Lung (tissue), 12 donors: Measurements from ENCODE around the gene RAP1GAP2. TPM values are rescaled to one million over a fixed set of nuclear protein-coding genes. Genes with fewer than 3 reads are reported as not detected.

ENCODE experiments used
- ATAC-seq: fragments of 200-7000 bp; cut with Tn5 transposase; one replicate; pipeline ENCODE4 v1.9.1; 2020; ENCODE audit warnings: moderate number of reproducible peaks; ENCODE audit not compliant: insufficient read depth, low FRiP score
- DNase-seq, 3 donors: peaks; one replicate each; pipeline ENCODE4 v3.0.0-alpha.2; 2013 to 2017
- H3K27ac ChIP-seq, 2 donors: one replicate each; pipeline ENCODE4 v1.5.1; 2013; ENCODE audit warnings: mild to moderate bottlenecking in 2 of 2, moderate library complexity in 2 of 2, control low read depth in 1 of 2, inconsistent platforms in 1 of 2, low read depth in 1 of 2, low read length in 1 of 2
- H3K27me3 ChIP-seq, 3 donors: one replicate each; pipeline ENCODE4 v1.5.1; 2013; ENCODE audit warnings: low read length in 2 of 3; ENCODE audit not compliant: control insufficient read depth in 3 of 3, insufficient read depth in 3 of 3
- H3K36me3 ChIP-seq, 4 donors: one replicate each; pipeline ENCODE4 v1.5.1; 2013; ENCODE audit warnings: low read length in 4 of 4, mild to moderate bottlenecking in 1 of 4, moderate library complexity in 1 of 4; ENCODE audit not compliant: control insufficient read depth in 4 of 4, insufficient read depth in 4 of 4
- H3K4me1 ChIP-seq, 5 donors: one replicate each; pipeline ENCODE4 v1.5.1; 2013; ENCODE audit warnings: low read length in 5 of 5, mild to moderate bottlenecking in 2 of 5, moderate library complexity in 1 of 5; ENCODE audit not compliant: control insufficient read depth in 5 of 5, insufficient read depth in 5 of 5
- H3K4me3 ChIP-seq: one replicate; pipeline ENCODE4 v1.5.1; 2013; ENCODE audit warnings: mild to moderate bottlenecking, control low read depth, moderate library complexity
- H3K9ac ChIP-seq, 2 donors: one replicate each; pipeline ENCODE4 v1.5.1; 2013; ENCODE audit warnings: low read length in 2 of 2, control low read depth in 1 of 2; ENCODE audit not compliant: insufficient read depth in 1 of 2
- H3K9me3 ChIP-seq, 4 donors: one replicate each; pipeline ENCODE4 v1.5.1; 2013; ENCODE audit warnings: low read length in 3 of 4, mild to moderate bottlenecking in 1 of 4, moderate library complexity in 1 of 4; ENCODE audit not compliant: control insufficient read depth in 4 of 4, insufficient read depth in 3 of 4
- CTCF ChIP-seq: IDR thresholded peaks from 2 replicates; pipeline ENCODE4 v1.5.1; 2012; ENCODE audit warnings: mild to moderate bottlenecking; ENCODE audit errors: control extremely low read depth, extremely low read depth
- WGBS, 2 donors: extraction: QIAGEN DNeasy Blood & Tissue Kit; methylation state at CpG; one replicate each; pipeline ENCODE4 v1.1.7; 2013; 5-methylcytosine and 5-hydroxymethylcytosine counted together
- polyA plus RNA-seq, 2 donors: library from polyadenylated mRNA; stranded (reverse); fragments of 200-250 nt; gene quantifications; one replicate each; pipeline ENCODE4 v1.2.1, GENCODE V29; 2013
- total RNA-seq, 2 donors: library from RNA; depleted of rRNA in 1 of 2; stranded (reverse); fragments of >200 nt in 1 of 2; gene quantifications; one replicate each; pipeline ENCODE4 v1.2.1, GENCODE V29; 2014 to 2021
- donor health status: control.
- donor health status: control.
- donor health status: Bipolar disorder and iron deficiency.
- donor health status: healthy.
- donor health status: DM: yes; HTN: yes; CAD: no.

The RAP1GAP2 gene
- total and polyA plus RNA-seq, 4 donors = 5.3 to 16.7 (median 6.0) TPM

DNA sequence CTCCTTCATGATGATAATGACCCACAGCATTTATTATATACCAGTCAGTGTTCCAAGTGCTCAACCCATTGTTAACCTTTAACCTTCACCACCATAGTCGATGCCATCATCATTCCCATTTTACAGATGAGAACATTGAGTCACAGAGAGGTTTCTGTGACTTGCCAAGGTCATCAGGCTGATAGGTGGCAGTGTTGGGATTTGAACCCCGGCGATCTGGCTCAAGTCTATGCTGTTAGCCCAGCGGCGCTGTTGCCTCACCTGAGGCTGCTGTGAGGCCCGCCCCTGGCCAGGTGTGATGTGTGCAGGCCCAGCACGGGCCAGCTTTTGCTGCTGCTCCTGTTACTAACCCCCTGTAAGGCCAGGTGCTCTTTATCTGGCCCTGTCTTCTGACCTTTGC is 166.0 kb downstream of the RAP1GAP2 start:
- Histone ChIP-seq H3K9ac (no peak overlapping the region), H3K4me3 (no peak overlapping the region), H3K9me3 (no peaks in the 10 kb centered on the region), H3K27me3 (peaks cover 0 to 3% (median 0%) of the 10 kb centered on the region in 3 donors), H3K4me1 (peaks cover 0 to 8% (median 0%) of the 10 kb centered on the region in 5 donors), H3K36me3 (no peaks in the 10 kb centered on the region), H3K27ac (no peak overlapping the region)
- no peak for TF ChIP-seq CTCF
- 91 to 95% methylated on average over 7 of the region's 7 CpGs for WGBS, 2 donors
- no peak for DNase-seq
- no peak for ATAC-seq

DNA sequence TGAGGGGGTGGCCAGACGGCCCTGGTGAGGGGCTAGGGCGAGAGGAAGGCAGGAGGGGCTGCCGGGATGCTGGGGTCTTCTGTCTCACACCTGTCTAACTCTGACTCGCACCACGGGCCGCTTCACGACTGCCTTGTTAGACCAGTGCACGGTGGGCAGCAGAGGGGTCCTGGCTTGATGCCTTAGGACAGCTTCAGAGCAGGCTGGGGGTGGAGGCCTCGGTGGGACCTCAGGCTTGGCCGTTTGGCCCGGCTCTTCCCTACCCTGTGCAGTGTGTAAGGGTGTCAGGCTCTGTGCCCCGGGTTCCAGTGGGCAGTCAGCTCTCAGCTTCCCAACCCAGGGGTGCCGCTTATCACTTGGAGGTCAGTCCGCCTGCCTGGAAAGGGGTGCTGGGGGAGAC is 166.5 kb downstream of the RAP1GAP2 start:
- Histone ChIP-seq H3K36me3 (no peaks in the 10 kb centered on the region), H3K4me1 (peaks cover 0 to 8% (median 0%) of the 10 kb centered on the region in 5 donors), H3K9me3 (no peaks in the 10 kb centered on the region), H3K4me3 (no peak overlapping the region), H3K27ac (no peak overlapping the region), H3K27me3 (peaks cover 0 to 3% (median 0%) of the 10 kb centered on the region in 3 donors), H3K9ac (no peak overlapping the region)
- DNase-seq = no peak
- TF ChIP-seq CTCF = no peak
- ATAC-seq = no peak
- WGBS, 2 donors = 86 to 91% methylated on average over 14 of the region's 14 CpGs

DNA sequence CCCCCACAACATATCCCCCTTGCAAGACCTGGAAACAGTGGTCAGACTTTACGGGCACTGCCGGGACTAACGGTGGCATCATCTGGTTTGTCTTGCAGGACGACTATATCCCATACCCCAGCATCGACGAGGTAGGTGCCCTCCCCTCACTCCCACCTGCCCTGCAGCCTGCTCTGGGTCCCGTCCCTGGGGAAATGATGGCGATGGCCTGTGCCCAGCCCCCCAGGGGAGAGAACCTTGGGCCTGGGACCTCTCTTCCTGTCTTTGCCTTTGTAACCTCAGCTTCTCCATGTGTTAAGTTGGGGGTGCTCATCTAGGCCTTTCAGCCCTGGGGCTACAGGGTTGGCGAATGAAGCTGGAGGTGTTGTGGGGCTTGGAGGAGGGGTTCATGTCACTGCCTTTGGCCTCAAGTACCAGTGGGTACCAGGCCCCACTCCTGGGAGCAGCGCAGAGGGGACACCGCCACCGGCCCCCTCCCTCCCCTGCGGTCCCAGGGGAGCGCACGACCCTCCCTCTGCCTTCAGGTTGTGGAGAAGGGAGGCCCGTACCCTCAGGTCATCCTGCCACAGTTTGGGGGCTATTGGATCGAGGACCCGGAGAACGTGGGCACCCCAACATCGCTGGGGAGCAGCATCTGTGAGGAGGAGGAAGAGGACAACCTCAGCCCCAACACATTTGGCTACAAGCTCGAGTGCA is 167.2 kb downstream of the RAP1GAP2 start:
- H3K9ac ChIP-seq = no peak overlapping the region
- peaks cover 0 to 8% (median 0%) of the 10 kb centered on the region in 5 donors for H3K4me1 ChIP-seq
- H3K36me3 ChIP-seq = no peaks in the 10 kb centered on the region
- H3K27me3 ChIP-seq = peaks cover 0 to 3% (median 0%) of the 10 kb centered on the region in 3 donors
- WGBS, 2 donors = 89 to 91% methylated on average over 18 to 21 of the region's 21 CpGs
- no peak for TF ChIP-seq CTCF
- ATAC-seq = no peak
- no peaks in the 10 kb centered on the region for H3K9me3 ChIP-seq
- no peak for DNase-seq
- no peak overlapping the region for H3K4me3 ChIP-seq
- no peak overlapping the region for H3K27ac ChIP-seq

GRCh38 chr17:2964028-2964356 is 167.8 kb downstream of the RAP1GAP2 start:
- Histone ChIP-seq H3K36me3 (no peaks in the 10 kb centered on the region), H3K9me3 (no peaks in the 10 kb centered on the region), H3K9ac (no peak overlapping the region), H3K27ac (no peak overlapping the region), H3K27me3 (peaks cover 0 to 3% (median 0%) of the 10 kb centered on the region in 3 donors), H3K4me3 (no peak overlapping the region), H3K4me1 (peaks cover 0 to 8% (median 0%) of the 10 kb centered on the region in 5 donors)
- WGBS, 2 donors = 71 to 77% methylated on average over 4 to 6 of the region's 6 CpGs
- DNase-seq (no peak), ATAC-seq (no peak)
- no peak for TF ChIP-seq CTCF
